GM19035 (cell line): ENCODE data around the gene BIRC6.
"Not testable (repeated sequence)": the region's sequence is repeated elsewhere in the genome, so short reads cannot be mapped to it uniquely, and the experiment has no call there.

Experiments used
- ATAC-seq: cut with Tn5 transposase; IDR thresholded peaks from one replicate; pipeline ENCODE4 v1.9.1; 2021; ENCODE audit not compliant: unreplicated experiment

Gene BIRC6

DNA sequence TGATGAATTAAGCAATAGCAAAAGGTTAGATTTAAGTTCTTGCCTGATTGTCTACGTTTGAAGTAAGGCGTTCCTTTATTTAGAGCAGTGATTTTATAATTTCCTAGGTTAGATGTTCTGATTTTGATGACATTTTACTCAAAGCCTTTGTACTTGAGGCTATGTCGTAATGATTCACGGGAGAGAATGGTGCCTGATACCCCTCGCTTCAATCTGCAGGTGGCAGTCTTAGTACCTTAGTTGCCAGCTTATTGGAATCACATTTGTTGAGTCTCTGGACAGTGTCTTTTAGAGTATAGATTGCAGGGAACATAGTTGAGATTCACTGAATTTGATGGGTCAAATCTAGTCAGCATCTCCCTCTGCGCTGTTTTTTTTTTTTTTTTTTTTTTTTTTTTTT, 89.5 kb downstream of the BIRC6 start:
- no peak for ATAC-seq

DNA sequence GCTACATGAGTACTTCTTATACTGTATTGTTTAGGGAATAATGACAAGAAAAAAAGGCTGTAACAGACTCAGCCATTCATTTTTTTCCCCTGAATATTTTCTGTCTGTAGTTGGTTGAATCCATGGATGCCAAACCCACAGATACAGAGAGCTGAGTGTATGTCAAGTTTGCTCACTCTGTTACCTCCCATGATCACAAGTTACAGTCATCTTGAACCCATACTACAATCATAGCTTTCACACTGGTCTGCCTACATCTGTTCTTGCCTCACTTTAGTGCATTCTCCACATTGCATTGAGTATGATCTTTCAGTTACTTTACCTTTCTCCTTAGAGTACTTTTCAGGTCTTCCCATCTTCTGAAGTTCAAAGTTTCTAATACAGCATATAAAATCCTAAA, 94.0 kb downstream of the BIRC6 start:
- ATAC-seq: no peak

DNA sequence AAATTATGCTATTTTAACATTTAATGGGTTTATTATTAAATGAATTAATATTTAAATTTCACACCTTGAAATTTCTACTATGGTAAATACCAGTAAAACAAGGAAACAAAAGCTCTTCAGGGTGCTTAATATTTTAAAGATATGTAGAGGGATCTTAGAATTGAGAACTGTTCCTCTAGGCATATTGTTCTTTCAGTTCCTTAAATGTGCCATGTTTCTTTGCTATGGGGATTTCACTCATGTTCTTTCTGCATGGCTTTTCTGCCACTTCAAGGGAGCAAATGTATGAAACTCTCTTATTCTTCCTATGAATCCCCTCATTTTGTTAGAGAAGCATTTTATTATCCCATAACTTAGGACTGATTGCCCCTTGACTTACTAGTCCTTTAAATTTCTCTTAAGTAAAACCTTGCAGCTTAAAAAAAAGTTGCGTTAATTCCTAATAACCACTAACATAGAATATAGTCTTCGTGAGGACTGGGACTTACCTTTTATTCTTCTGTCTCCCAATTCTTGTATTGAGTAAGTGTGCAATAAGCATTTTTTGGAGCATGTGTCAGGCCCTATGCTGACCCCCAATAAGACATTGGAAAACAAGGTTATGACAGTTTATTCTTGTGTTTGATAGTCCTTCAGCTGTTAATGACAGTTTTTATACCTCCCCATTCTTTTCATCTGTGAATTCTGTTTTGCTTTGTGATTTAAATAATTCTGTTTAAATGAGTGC, 95.7 kb downstream of the BIRC6 start:
- ATAC-seq: no peak

DNA sequence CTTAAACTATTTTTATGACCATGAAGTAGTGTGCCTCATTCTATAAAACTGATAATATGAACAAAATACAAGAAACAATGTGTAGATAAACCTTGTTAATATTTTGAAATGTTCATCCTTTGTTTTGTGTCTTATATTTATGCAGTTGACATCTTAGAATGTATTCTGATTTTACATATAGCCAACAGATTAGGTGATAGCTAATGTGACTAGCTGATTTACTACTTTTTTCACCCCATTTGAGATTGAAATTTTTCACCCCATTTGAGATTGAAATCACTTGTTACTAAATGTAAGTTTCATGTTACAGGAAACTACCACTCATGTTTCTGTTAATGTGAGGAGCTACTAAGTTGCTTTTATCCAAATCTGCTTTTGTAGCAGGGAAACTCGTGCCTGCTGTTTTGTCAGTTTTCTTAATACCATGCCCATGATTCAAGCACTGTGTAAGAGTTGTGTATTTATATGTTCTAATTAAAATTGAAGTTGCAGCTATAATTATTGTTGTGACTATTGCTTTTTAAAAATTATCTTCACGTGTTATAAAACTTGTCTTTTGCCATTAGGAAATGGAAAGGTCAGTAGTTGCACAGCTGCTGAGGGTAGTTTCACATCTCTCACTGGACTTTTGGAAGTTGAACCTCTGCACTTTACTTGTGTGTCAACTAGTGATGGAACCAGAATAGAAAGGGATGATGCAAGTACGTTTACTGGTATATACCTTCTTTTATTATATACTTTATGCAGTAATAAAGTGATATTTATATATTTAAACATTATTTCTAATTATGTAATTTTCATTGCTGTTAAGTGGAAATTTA, 96.6 kb downstream of the BIRC6 start:
- ATAC-seq: no peak

DNA sequence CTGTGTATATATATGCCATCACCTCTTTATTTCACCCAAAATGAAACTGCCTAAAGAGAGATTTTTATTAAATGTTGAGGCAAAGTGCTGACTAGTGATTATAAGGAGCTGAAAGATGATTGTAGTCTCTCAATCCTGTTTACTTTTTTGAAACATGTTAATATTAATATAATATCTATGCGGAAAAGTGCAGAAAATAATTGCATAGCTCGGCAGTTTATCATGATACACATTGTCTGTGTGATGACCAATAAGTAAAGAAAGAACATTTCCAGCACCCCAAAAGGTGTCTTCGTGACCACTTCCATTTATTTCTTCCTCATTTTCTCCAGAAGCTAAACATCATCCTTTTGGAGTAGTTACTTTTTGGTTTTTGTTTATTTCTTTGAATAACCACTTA, 99.0 kb downstream of the BIRC6 start:
- no peak for ATAC-seq

DNA sequence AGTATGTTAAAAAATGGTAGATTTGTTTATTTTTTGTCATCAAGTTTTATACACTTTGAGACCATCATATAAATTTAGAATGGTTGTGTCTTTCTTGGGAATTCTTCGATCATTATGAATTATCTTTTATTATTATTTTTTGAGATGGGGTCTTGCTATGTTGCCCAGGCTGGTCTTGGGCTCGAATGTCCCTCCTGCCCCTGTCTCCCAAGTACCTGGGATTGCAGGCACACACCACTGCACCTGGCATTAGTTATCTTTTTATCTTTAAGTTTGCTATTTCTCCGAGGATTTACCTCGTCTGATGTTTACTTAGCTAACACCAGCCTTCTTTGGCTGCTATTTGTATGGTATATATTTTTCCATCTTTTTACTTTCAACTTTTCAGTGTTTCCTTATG, 100.0 kb downstream of the BIRC6 start:
- ATAC-seq: no peak

DNA sequence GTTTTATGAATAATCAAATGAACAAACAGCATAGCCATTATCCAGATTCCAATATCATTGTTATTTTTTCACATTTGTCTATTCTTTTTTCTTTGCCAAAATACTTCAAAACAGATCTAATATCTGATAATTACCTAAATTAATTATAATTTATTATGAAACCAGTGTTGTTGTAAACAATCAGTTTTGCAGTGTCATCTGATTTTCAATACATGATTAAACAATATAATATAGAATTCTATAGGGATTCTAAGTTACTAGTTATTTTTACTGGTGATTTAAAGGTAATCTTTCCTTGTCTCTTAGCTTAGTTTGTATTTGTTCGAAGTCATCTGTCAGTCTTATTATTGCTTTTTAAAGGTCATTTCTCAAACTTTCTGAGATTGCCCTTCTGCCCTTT, 101.0 kb downstream of the BIRC6 start:
- ATAC-seq: no peak

DNA sequence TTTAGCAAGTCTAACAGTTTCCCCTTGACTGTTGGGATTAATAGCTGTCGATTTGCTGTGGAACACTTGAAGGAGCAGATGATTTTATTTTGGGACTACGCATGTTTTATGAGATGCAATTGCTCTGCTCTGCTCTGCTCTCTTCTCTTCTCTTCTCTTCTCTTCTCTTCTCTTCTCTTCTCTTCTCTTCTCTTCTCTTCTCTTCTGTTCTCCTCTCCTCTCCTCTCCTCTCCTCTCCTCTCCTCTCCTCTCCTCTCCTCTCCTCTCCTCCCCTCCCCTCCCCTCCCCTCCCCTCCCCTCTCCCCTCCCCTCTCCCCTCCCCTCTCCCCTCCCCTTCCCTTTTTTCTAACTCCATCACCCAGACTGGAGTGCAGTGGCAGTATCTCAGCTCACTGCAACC, 104.0 kb downstream of the BIRC6 start:
- not testable (repeated sequence) for ATAC-seq

DNA sequence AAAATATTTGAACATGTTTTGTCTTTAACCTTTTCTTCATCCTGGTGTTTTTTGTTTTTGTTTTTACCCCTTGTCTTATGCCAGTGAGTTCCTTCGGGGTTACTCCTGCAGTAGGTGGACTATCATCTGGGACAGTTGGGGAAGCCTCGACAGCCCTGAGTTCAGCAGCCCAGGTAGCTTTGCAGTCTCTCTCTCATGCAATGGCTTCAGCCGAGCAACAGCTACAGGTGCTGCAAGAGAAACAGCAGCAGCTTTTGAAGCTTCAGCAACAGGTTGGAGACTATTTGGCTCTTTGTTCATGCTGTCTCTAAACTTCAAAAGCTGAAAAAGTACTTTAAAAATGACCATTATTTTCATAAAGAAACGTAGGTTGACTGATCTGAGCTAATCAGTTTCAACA, 106.3 kb downstream of the BIRC6 start:
- ATAC-seq: no peak

DNA sequence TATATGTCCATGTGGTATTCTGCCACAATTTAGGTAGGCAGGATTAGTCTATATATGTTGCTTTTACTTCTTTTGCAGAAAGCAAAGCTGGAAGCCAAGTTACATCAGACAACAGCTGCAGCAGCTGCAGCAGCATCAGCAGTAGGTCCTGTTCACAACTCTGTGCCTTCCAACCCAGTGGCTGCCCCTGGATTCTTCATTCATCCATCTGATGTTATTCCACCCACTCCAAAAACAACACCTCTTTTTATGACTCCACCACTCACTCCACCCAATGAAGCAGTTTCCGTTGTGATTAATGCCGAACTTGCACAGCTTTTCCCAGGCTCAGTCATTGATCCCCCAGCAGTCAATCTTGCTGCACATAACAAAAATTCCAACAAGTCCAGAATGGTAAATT, 107.6 kb downstream of the BIRC6 start:
- ATAC-seq: no peak

DNA sequence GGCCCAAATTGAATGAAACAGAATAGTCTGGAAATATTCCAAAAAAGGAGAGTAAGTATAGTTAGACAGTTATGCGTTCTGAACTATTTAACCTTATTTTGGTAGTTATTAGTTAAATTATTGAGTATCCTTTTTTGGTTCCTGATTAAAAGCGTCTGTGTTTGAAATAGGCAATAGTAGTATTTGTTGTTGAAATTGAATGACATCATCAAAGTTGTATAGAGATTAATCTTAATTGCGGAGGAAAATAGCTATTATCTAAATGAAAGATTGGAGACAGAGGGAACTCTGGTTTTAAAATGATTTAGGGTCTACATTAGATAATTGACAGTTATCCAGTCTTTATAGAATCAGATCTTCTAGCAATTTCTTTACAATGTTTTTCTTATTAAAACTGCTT, 115.8 kb downstream of the BIRC6 start:
- ATAC-seq: no peak

DNA sequence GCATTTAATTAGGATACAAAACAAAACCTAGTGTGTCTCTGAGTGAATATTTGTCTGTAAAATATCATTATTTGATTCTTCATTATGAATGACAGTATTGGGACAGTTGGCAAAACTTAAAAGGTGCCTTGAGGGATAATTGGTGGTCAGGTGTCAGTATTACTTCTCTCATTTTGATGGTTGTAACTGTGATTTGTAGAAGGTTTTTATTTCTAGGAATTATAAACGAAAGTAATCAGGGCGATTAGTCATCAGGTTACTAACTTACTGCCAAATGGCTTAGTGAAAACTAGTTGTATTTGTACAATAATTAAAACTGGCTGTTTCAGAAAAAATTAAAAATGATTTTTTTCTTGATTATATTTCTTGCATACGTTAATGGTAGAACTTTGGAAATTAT, 117.6 kb downstream of the BIRC6 start:
- no peak for ATAC-seq

DNA sequence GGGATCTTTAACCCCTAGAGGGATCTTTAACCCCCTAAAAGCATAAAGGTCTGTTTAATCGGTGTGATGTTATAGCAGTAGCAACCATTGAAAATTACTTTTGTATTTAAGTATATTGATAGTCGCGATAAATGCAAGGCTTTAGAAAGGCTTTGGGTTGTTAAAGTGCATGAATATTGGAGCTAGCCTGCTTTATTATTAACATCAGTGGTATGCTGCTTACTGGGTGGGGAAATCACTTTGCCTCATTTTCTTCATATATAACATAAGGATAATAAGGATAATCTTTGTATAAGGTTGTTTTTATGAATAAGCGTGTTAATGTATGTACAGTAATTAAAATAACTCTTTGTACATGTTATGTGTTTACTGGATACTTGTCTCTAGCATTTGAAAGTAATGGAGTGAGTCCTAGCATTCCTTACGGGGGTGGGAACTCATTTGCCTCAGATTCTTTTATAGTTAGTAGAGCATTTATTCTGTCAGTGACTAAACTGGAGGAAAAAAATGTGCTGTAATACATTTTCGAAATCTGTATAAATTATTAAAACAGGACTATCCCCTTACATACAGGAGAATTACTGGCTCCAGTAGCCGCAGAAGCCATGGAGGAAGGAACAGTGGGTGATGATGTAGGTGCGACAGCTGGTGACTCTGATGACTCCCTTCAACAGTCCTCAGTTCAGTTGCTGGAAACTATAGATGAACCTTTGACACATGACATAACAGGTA, 122.2 kb downstream of the BIRC6 start:
- no peak for ATAC-seq

DNA sequence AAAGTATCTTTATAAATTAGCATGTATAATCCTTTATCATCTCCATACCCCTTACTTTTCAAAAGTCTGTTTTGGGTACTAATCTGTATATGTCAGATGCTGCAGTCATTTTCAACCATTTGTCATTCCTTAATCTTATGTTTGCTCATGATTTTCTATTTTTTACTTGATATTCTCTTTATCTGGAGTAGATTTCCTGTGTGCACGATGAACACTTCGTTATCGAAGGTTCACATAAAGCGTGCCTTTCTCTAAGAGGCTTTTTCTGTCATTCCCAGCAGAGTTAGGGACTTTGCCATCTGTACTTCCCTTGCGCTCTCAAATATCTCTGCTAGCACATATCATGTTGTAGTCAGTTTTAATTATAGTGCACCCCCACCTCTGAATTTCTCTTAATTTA, 123.2 kb downstream of the BIRC6 start:
- no peak for ATAC-seq

DNA sequence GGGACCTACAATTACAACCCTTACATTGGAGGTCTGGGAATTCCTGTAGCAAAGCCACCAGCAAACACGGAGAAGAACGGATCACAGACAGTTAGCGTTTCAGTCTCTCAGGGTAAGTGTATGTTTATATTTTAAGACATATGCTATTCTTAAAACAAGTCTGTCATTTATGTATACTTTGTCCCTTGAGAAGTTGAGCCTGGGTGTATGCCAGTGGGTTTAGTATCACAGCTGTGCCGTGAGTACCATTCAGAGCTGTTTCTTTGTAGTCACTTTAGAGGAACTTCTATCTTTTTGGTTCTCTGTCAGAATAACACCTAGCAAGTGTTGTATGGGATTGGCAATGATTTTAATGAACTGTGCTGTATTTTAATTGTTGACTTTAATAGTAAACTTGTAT, 125.6 kb downstream of the BIRC6 start:
- ATAC-seq: no peak

DNA sequence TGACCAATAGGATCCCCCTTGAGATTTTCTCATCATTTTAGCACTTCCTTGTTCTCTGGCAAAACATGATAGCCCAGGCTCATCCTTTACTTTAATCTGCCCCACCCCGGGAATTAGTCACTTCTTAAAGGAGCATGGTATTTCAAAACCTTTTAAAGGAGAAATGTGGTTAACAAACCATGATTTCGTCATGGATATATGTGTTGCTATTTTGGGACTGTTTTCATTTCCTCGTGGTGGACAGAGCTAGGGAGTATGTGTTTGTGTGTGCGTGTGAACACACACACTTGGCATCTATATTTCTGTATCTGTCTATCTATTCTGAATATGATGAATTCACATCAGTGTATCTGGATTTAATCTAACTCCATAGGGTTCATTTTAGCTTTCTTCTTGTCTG, 128.1 kb downstream of the BIRC6 start:
- no peak for ATAC-seq

DNA sequence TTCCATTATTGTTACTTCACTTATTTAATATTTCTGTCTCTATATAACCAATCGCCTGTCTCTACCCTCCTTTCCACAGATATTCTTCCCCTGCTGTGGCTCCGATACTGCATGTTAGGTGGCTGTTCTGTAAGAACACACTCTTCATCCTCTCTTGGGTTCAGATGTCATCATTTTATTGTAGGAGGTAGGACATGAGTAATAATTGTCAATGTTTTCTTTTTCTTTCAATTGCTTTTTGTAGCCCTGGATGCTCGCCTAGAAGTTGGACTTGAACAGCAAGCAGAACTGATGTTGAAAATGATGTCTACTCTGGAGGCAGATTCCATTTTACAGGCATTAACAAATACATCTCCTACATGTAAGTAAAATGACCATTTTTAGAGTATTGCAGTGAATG, 128.6 kb downstream of the BIRC6 start:
- no peak for ATAC-seq

DNA sequence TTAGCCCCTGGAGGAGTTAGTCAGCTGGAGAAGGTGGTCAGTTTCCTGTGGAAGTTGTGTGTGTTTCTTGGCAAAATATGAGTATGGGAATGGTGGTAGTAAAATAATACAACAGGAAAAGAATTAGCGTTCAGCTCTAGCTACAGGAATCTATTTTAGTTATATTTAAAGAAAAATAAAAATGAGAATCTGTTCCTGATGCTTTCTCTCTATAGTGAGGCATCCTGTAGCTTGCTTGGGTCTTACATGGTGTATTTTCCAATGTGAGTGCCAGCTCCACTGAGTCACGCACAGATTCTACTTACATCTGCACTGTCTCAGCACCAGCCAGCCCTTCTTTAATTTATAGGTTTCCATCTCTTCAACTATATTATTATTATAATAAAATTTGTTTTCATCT, 132.2 kb downstream of the BIRC6 start:
- no peak for ATAC-seq

DNA sequence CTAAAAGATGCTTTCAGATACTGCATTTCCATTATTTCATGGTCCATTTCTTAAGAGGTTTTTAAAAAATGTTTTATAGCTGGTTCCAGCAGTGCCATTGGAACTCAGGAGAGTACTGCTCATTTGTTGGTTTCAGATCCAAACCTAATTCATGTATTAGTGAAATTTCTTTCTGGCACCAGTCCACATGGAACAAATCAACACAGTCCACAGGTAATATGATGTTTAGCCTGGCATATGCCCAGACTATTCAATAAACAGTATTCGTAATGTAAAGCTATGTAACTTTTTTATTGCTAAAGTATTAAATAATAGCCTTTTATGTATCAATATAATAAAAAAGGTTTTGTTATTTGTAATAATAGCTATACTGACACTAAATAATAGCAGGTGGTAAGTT, 134.5 kb downstream of the BIRC6 start:
- no peak for ATAC-seq

DNA sequence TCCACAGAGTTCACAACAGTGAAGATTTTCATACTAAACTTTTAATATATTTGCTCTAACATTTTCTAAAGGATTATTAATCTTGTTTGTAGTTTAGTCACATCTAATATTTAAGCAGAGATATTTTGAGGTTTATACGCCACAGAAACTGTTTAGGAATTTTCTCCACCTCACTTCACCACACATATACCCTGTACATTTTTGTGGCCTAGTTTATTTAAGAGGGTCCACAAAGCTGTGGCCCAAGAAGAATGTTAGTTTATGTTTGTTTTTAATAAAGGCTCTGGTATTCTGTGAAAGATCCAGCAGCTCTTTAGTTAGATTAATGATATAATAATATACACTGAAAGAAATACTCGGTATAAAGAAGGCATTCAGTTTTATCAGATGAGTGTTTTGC, 138.3 kb downstream of the BIRC6 start:
- no peak for ATAC-seq

DNA sequence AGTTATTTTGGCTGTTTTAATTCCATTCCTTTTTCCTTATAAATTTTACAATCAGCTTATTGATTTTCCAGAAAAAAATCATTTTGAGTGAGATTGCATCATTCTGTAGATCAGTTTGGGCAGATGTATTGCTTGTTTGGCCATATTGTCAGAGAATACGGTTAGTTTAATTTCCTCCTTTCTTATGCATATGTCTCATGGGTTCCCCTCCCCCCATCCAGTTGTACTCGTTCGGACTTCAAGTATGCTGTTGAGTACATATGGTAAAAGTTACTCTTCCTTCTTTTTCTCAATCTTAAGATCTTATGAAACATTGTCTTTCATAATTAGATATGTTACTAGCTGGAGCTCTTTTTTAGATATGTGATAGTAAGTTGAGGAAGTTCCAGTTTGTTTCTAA, 139.8 kb downstream of the BIRC6 start:
- ATAC-seq: no peak

DNA sequence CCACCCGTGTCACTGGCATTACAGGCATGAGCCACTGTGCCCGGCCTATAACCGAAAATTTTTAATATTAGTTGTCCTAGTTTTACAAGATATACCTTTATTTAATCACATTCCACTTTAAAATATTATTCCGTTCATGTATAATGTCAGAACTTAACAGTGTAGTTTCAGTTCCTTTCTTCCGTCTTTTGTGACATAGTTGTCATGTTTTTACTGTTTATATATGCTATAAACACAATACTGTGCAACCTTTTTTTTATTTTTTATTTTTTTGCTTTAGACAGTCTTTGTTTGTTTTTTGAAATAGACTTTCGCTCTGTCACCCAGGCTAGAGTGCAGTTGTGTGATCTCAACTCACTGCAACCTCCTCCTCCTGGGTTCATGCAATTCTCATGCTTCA, 141.5 kb downstream of the BIRC6 start:
- ATAC-seq: no peak
